SU-DHL-6 (cell line): Measurements from ENCODE around the gene SLC18A2.

Experiments used
- H2AFZ ChIP-seq: fragments of 200-600 bp; sonication (generic); 2 replicates; pipeline ENCODE4 v1.6.1; 2014; ENCODE audit warnings: low read depth, mild to moderate bottlenecking, moderate library complexity, mixed read lengths, antibody characterized with exemption, low read length; ENCODE audit not compliant: severe bottlenecking
- H3F3A ChIP-seq: fragments of 200-600 bp; shearing (Covaris generic); 2 replicates; pipeline ENCODE4 v1.6.0; 2016; ENCODE audit warnings: antibody characterized with exemption, mild to moderate bottlenecking; ENCODE audit not compliant: insufficient read depth
- H3K27ac ChIP-seq: fragments of 200-600 bp; sonication (generic); 2 replicates; pipeline ENCODE4 v1.5.1; 2016; ENCODE audit warnings: low read depth, mild to moderate bottlenecking, low read length, moderate library complexity, mixed read lengths
- H3K27me3 ChIP-seq: fragments of 200-600 bp; sonication (generic), shearing (Covaris generic); 2 replicates; pipeline ENCODE4 v1.6.0; 2014; ENCODE audit warnings: mild to moderate bottlenecking, low read length
- H3K36me3 ChIP-seq: fragments of 200-600 bp; sonication (generic); 2 replicates; pipeline ENCODE4 v1.6.1; 2014; ENCODE audit warnings: mild to moderate bottlenecking, low read length, mixed read lengths
- H3K4me2 ChIP-seq: fragments of 300-600, 200-600 bp; shearing (Covaris generic), sonication (generic); 2 replicates; pipeline ENCODE4 v1.6.0; 2014; ENCODE audit warnings: low read length, low read depth, mild to moderate bottlenecking; ENCODE audit not compliant: poor library complexity, severe bottlenecking
- H3K4me3 ChIP-seq: fragments of 200-600 bp; sonication (generic); 2 replicates; pipeline ENCODE4 v1.5.1; 2014; ENCODE audit warnings: antibody characterized with exemption, low read length, mild to moderate bottlenecking, mixed read lengths; ENCODE audit not compliant: insufficient read depth, poor library complexity, severe bottlenecking
- H3K79me2 ChIP-seq: fragments of 200-600 bp; sonication (generic); 2 replicates; pipeline ENCODE4 v1.6.1; 2014; ENCODE audit warnings: mild to moderate bottlenecking, low read length, moderate library complexity; ENCODE audit not compliant: insufficient read depth
- H3K9ac ChIP-seq: fragments of 200-600 bp; sonication (generic); 2 replicates; pipeline ENCODE4 v1.7.0; 2014; ENCODE audit warnings: mild to moderate bottlenecking, low read length
- H3K9me2 ChIP-seq: fragments of 200-600 bp; sonication (generic); replicated peaks from 2 replicates; pipeline ENCODE4 v1.6.1; 2014; ENCODE audit warnings: low read length; ENCODE audit not compliant: insufficient read depth
- H3K9me3 ChIP-seq: fragments of 200-600 bp; sonication (generic); 2 replicates; pipeline ENCODE4 v1.6.1; 2014; ENCODE audit warnings: low read length, mixed read lengths; ENCODE audit not compliant: insufficient read depth
- H4K20me1 ChIP-seq: fragments of 200-600 bp; sonication (generic); 2 replicates; pipeline ENCODE4 v1.6.1; 2014; ENCODE audit warnings: low read depth, mild to moderate bottlenecking, antibody characterized with exemption, low read length, moderate library complexity, mixed read lengths
- EZH2phosphoT487 ChIP-seq: fragments of 200-600 bp; sonication (generic), shearing (Covaris generic); conservative IDR thresholded peaks from 2 replicates; pipeline ENCODE4 v1.6.1; 2018; ENCODE audit warnings: mild to moderate bottlenecking, antibody characterized with exemption, low read length, moderate library complexity, mixed read lengths
- TF ChIP-seq, protein P1 (sequence below): fragments of 200-600 bp; sonication (generic); IDR thresholded peaks from one replicate; pipeline ENCODE4 v1.5.1; 2017; ENCODE audit warnings: antibody characterized with exemption, mild to moderate bottlenecking, low read length, moderate library complexity; ENCODE audit not compliant: insufficient read depth, poor library complexity, severe bottlenecking

Gene SLC18A2

DNA sequence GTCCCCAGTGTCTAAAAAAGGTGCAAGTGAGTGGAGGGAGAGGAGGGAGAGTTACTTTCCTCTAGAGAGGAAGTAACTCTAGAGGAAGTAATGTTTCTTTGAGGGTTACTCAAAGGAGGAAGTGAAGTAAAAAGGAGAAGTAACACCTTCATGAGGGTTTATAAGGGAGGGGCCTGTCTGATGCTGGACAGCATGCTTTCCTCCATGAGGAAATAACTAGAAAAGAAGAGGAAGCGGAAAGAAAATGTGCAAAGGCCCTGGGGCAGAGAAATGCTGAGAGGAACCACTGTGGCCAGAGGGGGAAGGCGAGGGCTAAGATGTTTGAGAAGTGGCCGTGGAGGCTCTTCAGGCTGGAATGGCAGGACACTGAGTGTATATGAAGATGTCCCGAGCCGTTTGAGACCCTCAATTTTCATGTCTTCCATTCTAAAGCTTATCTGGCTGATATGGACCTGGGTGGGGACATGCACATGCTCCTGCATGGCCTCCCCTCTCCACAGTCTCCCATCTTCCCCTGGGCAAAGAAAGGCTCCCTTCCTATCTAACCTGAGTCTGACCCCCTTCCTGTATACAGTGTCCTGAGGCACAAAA is 3.4 kb upstream of the SLC18A2 start:
- Histone ChIP-seq H2AFZ (no peak overlapping the region), H4K20me1 (no peaks in the 10 kb centered on the region), H3K9ac (no peak overlapping the region), H3K36me3 (no peaks in the 10 kb centered on the region), H3K4me2 (no peak overlapping the region), H3F3A (no peaks in the 10 kb centered on the region), H3K9me3 (0 out of 2 replicates have a peak, but pooled peaks cover 5% of the 10 kb centered on the region), H3K9me2 (no peaks in the 10 kb centered on the region), H3K79me2 (no peaks in the 10 kb centered on the region), H3K27ac (no peak overlapping the region), H3K4me3 (no peak overlapping the region), H3K27me3 (no peaks in the 10 kb centered on the region)
- TF ChIP-seq, protein P1, sequence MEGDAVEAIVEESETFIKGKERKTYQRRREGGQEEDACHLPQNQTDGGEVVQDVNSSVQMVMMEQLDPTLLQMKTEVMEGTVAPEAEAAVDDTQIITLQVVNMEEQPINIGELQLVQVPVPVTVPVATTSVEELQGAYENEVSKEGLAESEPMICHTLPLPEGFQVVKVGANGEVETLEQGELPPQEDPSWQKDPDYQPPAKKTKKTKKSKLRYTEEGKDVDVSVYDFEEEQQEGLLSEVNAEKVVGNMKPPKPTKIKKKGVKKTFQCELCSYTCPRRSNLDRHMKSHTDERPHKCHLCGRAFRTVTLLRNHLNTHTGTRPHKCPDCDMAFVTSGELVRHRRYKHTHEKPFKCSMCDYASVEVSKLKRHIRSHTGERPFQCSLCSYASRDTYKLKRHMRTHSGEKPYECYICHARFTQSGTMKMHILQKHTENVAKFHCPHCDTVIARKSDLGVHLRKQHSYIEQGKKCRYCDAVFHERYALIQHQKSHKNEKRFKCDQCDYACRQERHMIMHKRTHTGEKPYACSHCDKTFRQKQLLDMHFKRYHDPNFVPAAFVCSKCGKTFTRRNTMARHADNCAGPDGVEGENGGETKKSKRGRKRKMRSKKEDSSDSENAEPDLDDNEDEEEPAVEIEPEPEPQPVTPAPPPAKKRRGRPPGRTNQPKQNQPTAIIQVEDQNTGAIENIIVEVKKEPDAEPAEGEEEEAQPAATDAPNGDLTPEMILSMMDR, result no peak
- no peak for TF ChIP-seq EZH2phosphoT487

DNA sequence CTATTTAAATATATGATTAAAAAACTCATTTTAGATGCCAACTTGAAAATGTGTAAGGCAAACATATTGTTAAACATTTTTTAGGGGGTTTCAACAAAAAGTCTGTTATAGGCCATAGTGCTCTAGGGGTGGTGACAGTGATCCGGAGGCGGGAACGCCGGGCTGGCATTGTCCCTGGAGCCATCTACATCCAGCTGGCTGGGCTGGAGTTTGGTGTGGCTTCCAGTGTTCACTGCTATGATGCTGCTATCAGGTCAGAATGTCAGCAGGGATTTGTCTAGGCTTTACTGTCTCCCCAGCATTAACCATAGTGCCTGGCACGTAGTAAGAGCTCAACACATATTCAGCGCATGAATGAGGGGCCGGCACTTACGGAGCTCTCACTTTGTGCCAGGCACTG is 1.9 kb upstream of the SLC18A2 start:
- Histone ChIP-seq H3K36me3 (no peaks in the 10 kb centered on the region), H3K9me2 (no peaks in the 10 kb centered on the region), H4K20me1 (no peaks in the 10 kb centered on the region), H3K27me3 (no peaks in the 10 kb centered on the region), H3K9ac (no peak overlapping the region), H2AFZ (no peak overlapping the region), H3K79me2 (no peaks in the 10 kb centered on the region), H3K4me2 (no peak overlapping the region), H3K9me3 (0 out of 2 replicates have a peak, but pooled peaks cover 5% of the 10 kb centered on the region), H3K4me3 (no peak overlapping the region), H3K27ac (no peak overlapping the region), H3F3A (no peaks in the 10 kb centered on the region)
- TF ChIP-seq, protein P1, result no peak
- TF ChIP-seq EZH2phosphoT487, result no peak

DNA sequence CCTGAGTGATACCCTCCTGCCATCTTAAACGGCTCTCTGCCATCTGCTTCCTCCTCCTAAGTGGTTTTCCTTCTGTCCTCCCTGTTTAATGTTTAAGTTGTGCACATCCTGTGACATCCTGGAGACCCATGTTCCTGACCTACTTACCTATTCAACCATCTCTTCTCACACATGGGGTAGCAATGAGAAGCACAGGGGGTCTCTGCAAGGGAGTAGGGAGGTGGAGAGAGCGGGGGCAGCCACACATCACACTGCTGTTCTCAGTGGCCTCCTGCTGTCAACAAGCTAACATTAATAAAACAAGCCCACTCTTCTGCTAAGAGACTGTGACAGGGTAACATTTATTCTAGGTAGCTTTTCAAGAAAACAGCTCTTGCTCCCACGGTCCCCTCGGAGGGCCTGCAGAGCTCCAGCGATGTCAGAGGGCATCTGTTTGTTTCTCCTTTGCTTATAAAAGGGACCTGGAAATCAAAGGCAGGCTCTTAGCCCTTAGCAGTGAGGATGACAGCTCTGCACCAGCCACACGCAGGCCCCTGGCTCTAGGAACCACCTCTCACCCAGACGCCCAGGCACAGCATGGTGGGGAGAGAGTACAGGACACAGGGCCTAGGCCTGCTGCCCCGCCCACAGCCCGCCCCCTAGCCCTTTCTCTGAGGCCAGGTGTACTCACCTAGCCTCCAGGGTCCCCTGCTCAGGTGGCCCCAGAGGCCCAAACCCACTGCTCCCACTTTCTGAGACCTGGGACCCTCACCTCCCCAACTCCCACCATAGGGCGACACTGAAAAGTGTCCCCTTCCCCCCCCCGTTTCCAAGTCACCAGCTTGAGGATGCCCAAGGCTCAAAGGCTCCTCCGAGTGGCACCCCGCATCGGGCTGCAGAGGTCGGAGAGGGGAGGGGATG is 943 bp upstream of the SLC18A2 start:
- H3K27ac ChIP-seq, result no peak overlapping the region
- no peaks in the 10 kb centered on the region for H3K27me3 ChIP-seq
- no peak for TF ChIP-seq EZH2phosphoT487
- TF ChIP-seq, protein P1, result no peak
- no peaks in the 10 kb centered on the region for H4K20me1 ChIP-seq
- H3K79me2 ChIP-seq, result no peaks in the 10 kb centered on the region
- 0 out of 2 replicates have a peak, but pooled peaks cover 5% of the 10 kb centered on the region for H3K9me3 ChIP-seq
- H3F3A ChIP-seq, result no peaks in the 10 kb centered on the region
- H3K4me2 ChIP-seq, result no peak overlapping the region
- no peaks in the 10 kb centered on the region for H3K36me3 ChIP-seq
- no peak overlapping the region for H3K4me3 ChIP-seq
- H3K9ac ChIP-seq, result no peak overlapping the region
- H2AFZ ChIP-seq, result no peak overlapping the region
- H3K9me2 ChIP-seq, result no peaks in the 10 kb centered on the region
